GM18507 (cell line): ENCODE results near the gene PRAF2.

Experiments used
- DNase-seq: peaks from one replicate; pipeline ENCODE4 v3.0.0; 2011; ENCODE audit warnings: low read depth; ENCODE audit not compliant: insufficient read length; ENCODE audit errors: extremely low spot score
- FAIRE-seq: peaks from 2 replicates; lab custom pipeline; 2011; peaks lifted over from hg19 to GRCh38; lab: Jason Lieb, UNC

The PRAF2 gene

GRCh38 chrX:49054073-49054762 is 19.6 kb downstream of the PRAF2 start:
- FAIRE-seq (no peak), DNase-seq (no peak)

- DNase-seq, result peak; percentile 44
- FAIRE-seq, result peak; percentile 79
Measured at GRCh38 chrX:49053223-49054072, 20.4 kb downstream of the PRAF2 start.

GRCh38 chrX:49043987-49044281 is 29.9 kb downstream of the PRAF2 start:
- FAIRE-seq, result no peak
- DNase-seq, result no peak

GRCh38 chrX:49043220-49043986 is 30.4 kb downstream of the PRAF2 start, which contains the start of gene TFE3:
Gene TFE3, minus strand, starts transcription at chrX:49043357. Its CDS starts 131 bp downstream, at chrX:49043226.
- peak; percentile 100 for FAIRE-seq
- peak; percentile 67 for DNase-seq

GRCh38 chrX:49042581-49043219 is 31.1 kb downstream of the PRAF2 start:
- peak; percentile 80 for FAIRE-seq
- DNase-seq, result no peak

GRCh38 chrX:49041744-49042580 is 31.8 kb downstream of the PRAF2 start:
- DNase-seq, result no peak
- FAIRE-seq, result peak; percentile 72

GRCh38 chrX:49040376-49040955 is 33.3 kb downstream of the PRAF2 start:
- DNase-seq, result no peak
- no peak for FAIRE-seq

- FAIRE-seq, result peak; percentile 78
- DNase-seq, result no peak
Measured at GRCh38 chrX:49039598-49040375, 34.0 kb downstream of the PRAF2 start.

GRCh38 chrX:49037883-49038475 is 35.8 kb downstream of the PRAF2 start:
- no peak for FAIRE-seq
- no peak for DNase-seq

- DNase-seq (no peak), FAIRE-seq (no peak)
Measured at GRCh38 chrX:49030283-49030682, 43.5 kb downstream of the PRAF2 start.

GRCh38 chrX:49029876-49030275 is 43.9 kb downstream of the PRAF2 start:
- no peak for DNase-seq
- no peak for FAIRE-seq
